Nephron (organoid): ENCODE data around the gene PPP2R2C.

ENCODE experiments used
- H3K27ac Mint-ChIP-seq, 3 experiments: 2 replicates each; pipeline ENCODE4 v1.8.0; 2020; ENCODE audit warnings: mixed read lengths in 3 of 3, mild to moderate bottlenecking in 2 of 3, moderate library complexity in 1 of 3
- H3K27me3 Mint-ChIP-seq: 2 replicates; pipeline ENCODE4 v1.8.0; 2021; ENCODE audit warnings: low read depth, mild to moderate bottlenecking, moderate library complexity, mixed read lengths
- H3K36me3 Mint-ChIP-seq: 2 replicates; pipeline ENCODE4 v1.8.0; 2020; ENCODE audit warnings: low read depth, mixed read lengths
- H3K4me1 Mint-ChIP-seq: 2 replicates; pipeline ENCODE4 v1.8.0; 2020; ENCODE audit warnings: mixed read lengths
- H3K4me3 Mint-ChIP-seq, 3 experiments: 2 replicates each; pipeline ENCODE4 v1.8.0; 2020; ENCODE audit warnings: mild to moderate bottlenecking in 3 of 3, mixed read lengths in 3 of 3, moderate library complexity in 2 of 3
- H3K9me3 Mint-ChIP-seq: 2 replicates; pipeline ENCODE4 v1.8.0; 2020; ENCODE audit warnings: mixed read lengths
- TF ChIP-seq, protein P1 (sequence below), 3 experiments: fragments of 200-600 bp; sonication (generic); IDR thresholded peaks; one replicate each; pipeline ENCODE4 v1.5.0; 2021; ENCODE audit warnings: antibody characterized with exemption in 3 of 3; ENCODE audit not compliant: unreplicated experiment in 3 of 3

The PPP2R2C gene

DNA sequence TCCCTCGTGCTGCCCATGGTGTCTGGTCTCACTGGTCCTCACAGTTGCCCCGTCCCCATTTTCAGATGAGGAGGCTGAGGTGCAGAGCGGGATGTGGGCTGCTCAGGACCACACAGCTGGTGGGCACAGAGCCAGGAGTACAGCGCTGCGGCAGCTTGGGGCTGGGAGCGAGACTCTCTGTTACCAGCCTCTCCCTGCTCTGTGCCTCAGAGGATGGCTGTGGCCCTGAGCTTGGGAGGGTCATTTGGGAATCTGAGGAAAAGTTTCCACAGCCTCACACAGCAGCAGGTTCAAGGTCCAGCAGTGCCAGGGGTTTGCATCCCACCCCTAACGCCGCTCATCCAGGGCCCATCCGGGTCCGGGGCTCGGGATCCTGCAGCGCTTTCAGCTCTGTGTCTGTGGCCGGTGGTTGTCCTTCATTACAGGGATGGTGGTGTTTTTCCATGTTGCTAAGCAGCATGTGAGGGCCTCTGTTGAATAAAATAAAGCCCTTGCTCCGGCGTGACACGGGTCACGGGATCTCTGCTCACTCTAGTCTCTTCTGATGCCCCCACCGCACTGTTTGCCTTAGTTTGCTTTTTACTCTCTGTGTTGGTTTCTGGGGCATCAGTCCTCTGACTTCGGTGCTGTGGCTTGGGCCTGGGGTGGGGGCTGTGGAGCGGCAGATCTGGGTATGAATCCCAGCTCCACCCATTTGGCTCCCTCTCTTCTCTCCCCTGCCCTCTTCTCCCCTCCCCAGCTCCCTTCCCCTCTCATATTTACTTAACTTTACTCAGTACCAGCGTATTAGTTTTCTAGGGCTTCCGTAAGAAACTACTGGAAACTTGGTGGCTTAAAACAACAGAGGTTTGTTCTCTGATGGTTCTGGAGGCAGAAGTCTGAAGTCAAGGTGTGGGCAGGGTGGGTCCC lies 196.3 kb downstream of the PPP2R2C start:
- Mint-ChIP-seq H3K9me3 (no peaks in the 10 kb centered on the region), H3K4me3 (peak overlapping the region in 2 of 3 experiments; percentile 9 to 46), H3K27ac (peak overlapping the region; percentile 48 to 74 (median 67)), H3K27me3 (no peaks in the 10 kb centered on the region), H3K4me1 (peaks cover 51% of the 10 kb centered on the region), H3K36me3 (no peaks in the 10 kb centered on the region)
- TF ChIP-seq, protein P1, sequence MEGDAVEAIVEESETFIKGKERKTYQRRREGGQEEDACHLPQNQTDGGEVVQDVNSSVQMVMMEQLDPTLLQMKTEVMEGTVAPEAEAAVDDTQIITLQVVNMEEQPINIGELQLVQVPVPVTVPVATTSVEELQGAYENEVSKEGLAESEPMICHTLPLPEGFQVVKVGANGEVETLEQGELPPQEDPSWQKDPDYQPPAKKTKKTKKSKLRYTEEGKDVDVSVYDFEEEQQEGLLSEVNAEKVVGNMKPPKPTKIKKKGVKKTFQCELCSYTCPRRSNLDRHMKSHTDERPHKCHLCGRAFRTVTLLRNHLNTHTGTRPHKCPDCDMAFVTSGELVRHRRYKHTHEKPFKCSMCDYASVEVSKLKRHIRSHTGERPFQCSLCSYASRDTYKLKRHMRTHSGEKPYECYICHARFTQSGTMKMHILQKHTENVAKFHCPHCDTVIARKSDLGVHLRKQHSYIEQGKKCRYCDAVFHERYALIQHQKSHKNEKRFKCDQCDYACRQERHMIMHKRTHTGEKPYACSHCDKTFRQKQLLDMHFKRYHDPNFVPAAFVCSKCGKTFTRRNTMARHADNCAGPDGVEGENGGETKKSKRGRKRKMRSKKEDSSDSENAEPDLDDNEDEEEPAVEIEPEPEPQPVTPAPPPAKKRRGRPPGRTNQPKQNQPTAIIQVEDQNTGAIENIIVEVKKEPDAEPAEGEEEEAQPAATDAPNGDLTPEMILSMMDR (IDR thresholded peaks at IDR 0.05; ENCODE audit: unreplicated experiment in 3 of 3) = no peak

- H3K36me3 Mint-ChIP-seq = no peaks in the 10 kb centered on the region
- TF ChIP-seq, protein P1 (IDR thresholded peaks at IDR 0.05; ENCODE audit: unreplicated experiment in 3 of 3) = no peak
- H3K27me3 Mint-ChIP-seq = no peaks in the 10 kb centered on the region
- H3K4me3 Mint-ChIP-seq = no peak overlapping the region
- no peaks in the 10 kb centered on the region for H3K9me3 Mint-ChIP-seq
- H3K27ac Mint-ChIP-seq = no peak overlapping the region
- peaks cover 50% of the 10 kb centered on the region for H3K4me1 Mint-ChIP-seq
Measured at GRCh38 chr4:6275351-6275750, 197.1 kb downstream of the PPP2R2C start.

DNA sequence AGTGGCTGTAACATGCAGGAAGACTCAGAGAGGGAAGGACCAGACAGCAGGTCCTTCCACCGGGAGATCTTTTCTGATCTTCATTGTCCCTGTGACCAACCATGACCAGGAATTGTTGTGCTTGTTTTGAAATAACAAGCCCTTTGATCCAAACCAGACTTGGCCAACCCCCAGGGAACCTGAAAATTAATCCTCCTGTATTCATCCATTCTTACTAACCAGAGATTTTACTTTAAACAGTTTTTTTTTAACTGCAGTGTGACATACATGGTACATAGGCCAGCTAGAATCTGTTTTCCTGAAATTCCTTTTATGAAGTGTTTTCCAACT lies 198.8 kb downstream of the PPP2R2C start:
- Mint-ChIP-seq H3K4me3 (peak overlapping the region in 2 of 3 experiments; percentile 75 to 98), H3K4me1 (peaks cover 50% of the 10 kb centered on the region), H3K27ac (peak overlapping the region in 2 of 3 experiments; percentile 66 to 77), H3K27me3 (no peaks in the 10 kb centered on the region), H3K36me3 (no peaks in the 10 kb centered on the region), H3K9me3 (no peaks in the 10 kb centered on the region)
- TF ChIP-seq, protein P1 (IDR thresholded peaks at IDR 0.05; ENCODE audit: unreplicated experiment in 3 of 3) = no peak

DNA sequence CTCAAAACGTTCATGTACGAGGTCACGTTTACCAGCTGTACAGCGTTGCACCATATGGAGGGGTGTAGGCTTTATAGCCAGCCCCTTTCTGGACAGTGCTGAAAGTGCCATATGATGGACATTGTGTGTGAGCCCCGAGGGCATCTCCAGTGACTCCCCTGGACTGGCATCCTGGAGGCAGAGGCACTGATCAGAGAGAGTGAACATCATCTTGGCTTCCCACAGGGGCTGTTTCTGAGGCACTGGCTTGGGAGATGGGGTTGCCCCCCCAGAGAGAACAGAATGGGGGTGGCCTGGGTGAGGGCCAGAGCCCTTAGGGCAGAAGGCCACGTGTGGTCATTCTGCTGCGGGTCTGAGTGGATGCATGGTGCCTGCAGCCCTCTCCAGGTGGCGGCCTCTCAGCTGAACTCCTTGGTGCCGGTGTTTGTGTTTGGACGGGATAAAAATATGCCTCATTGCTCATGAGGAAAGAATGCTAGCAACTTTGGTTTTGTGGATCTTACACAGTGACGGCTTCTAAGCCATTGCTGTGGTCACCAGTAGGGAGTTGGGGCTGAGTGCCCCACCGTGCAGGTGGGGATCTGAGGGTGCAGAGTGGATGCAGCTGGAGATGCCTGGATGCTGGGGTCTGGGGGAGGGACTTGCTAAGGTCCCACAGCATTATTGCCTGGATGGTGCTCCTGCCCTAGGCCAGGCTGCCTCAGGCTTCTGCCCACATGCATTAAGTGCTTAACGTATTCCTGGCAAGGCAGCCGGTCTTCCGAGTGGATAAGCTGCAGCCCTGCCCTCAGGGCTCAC lies 199.4 kb downstream of the PPP2R2C start:
- Mint-ChIP-seq H3K4me1 (peaks cover 48% of the 10 kb centered on the region), H3K36me3 (no peaks in the 10 kb centered on the region), H3K27me3 (peaks cover 2% of the 10 kb centered on the region), H3K27ac (peak overlapping the region; percentile 9 to 77 (median 75)), H3K9me3 (no peaks in the 10 kb centered on the region), H3K4me3 (peak overlapping the region; percentile 60 to 98 (median 75))
- TF ChIP-seq, protein P1 (IDR thresholded peaks at IDR 0.05; ENCODE audit: unreplicated experiment in 3 of 3) = no peak

- TF ChIP-seq, protein P1 (IDR thresholded peaks at IDR 0.05; ENCODE audit: unreplicated experiment in 3 of 3) = no peak
- H3K9me3 Mint-ChIP-seq = no peaks in the 10 kb centered on the region
- peaks cover 44% of the 10 kb centered on the region for H3K4me1 Mint-ChIP-seq
- H3K27ac Mint-ChIP-seq = peak overlapping the region in 2 of 3 experiments; percentile 70 to 77
- H3K27me3 Mint-ChIP-seq = peaks cover 4% of the 10 kb centered on the region
- H3K36me3 Mint-ChIP-seq = no peaks in the 10 kb centered on the region
- H3K4me3 Mint-ChIP-seq = peak overlapping the region; percentile 90 to 98 (median 96)
Measured at GRCh38 chr4:6271701-6272465, 200.5 kb downstream of the PPP2R2C start.
